GM23248 (cell line): ENCODE data around the gene PTPRD.

Experiments
- EZH2 ChIP-seq: fragments of 200-600 bp; sonication (generic); IDR thresholded peaks from 2 replicates; pipeline ENCODE4 v1.6.1; 2018; ENCODE audit warnings: antibody characterized with exemption, mild to moderate bottlenecking; ENCODE audit not compliant: insufficient read depth, poor library complexity, severe bottlenecking
- EZH2phosphoT487 ChIP-seq: fragments of 200-600 bp; sonication (generic); IDR thresholded peaks from 2 replicates; pipeline ENCODE4 v1.6.1; 2018; ENCODE audit warnings: antibody characterized with exemption, moderate library complexity, mild to moderate bottlenecking, low read depth; ENCODE audit not compliant: insufficient read depth

- TF ChIP-seq EZH2 = no peak
- no peak for TF ChIP-seq EZH2phosphoT487
These were observed 1654.4 kb downstream of the PTPRD start for GRCh38 chr9:8958358-8958757.
